ENCODE measurements around the gene FRMD3.

- TF ChIP-seq POLR2A (IDR thresholded peaks at IDR 0.05; ENCODE audit: low read depth, low read length), result no peak
- no peak for TF ChIP-seq CTCF (IDR thresholded peaks at IDR 0.05; ENCODE audit: extremely low read depth in 1 of 2, insufficient read depth in 1 of 2, low read depth in 1 of 2, low read length in 2 of 2)
- TF ChIP-seq POLR2AphosphoS5 (IDR thresholded peaks at IDR 0.05; ENCODE audit: insufficient read depth, low read depth, low read length), result no peak
- TF ChIP-seq EZH2 (IDR thresholded peaks at IDR 0.05; ENCODE audit: borderline replicate concordance, low read depth, low read length, severe bottlenecking), result no peak
- no peak for TF ChIP-seq JUN (IDR thresholded peaks at IDR 0.05; ENCODE audit: borderline replicate concordance, insufficient read depth, insufficient read length, low read depth)
- no peak for TF ChIP-seq MAX (IDR thresholded peaks at IDR 0.05; ENCODE audit: insufficient read depth, insufficient read length)
- no peak for TF ChIP-seq FOS (IDR thresholded peaks at IDR 0.05; ENCODE audit: borderline replicate concordance, insufficient read depth, low read length)
- no peak for TF ChIP-seq MYC (IDR thresholded peaks at IDR 0.05; ENCODE audit: low read depth, low read length)
- no peak for TF ChIP-seq GATA2 (IDR thresholded peaks at IDR 0.05; ENCODE audit: insufficient read depth, insufficient read length, low read depth, low read length)
Observed at GRCh38 chr9:83267741-83268140, 270.5 kb downstream of the FRMD3 start.

Measured in endothelial cell of umbilical vein (primary cell).